Measurements from ENCODE around the gene PEF1.

PEF1 gene, protein sequence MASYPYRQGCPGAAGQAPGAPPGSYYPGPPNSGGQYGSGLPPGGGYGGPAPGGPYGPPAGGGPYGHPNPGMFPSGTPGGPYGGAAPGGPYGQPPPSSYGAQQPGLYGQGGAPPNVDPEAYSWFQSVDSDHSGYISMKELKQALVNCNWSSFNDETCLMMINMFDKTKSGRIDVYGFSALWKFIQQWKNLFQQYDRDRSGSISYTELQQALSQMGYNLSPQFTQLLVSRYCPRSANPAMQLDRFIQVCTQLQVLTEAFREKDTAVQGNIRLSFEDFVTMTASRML

DNA sequence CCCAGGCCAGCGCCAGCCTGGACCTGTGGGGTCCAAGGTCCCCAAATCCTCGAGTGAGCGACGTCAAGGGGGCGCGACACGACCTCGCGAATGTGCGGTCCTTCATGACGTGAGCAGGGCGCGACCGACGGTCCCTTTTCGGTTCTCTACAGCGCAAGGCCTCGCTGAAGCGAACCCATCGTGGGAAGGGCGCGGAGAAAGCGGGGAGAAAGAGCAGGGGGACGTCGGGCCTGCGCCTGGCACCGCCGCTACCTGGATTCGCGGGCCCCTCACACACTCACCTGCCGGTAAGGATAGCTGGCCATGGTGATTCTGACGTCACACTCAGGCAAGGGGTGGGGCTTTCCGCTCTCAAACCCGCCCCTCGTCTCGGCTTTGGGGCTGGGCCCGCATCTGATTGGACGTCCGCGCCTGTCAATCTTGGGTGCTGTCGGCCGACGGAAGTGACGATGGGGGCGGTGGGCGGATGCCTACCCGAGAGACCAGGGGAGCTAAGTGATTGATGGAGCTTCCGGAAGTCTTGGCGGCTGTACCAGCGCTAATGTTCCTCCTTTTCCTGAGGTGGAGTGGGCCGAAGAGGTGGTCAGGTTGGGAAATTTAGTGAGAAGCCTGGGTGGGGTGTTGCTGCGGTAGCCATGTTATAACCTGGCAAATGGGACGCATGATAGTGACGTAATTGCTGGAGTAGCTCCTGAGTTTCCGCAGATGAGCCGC, at the start of gene PEF1:
PEF1 (minus strand) TSS at position 317 of the 714 bp plus-strand sequence; CDS start at position 305, 12 bp downstream.
- peak; percentile 99 for DNase-seq

DNA sequence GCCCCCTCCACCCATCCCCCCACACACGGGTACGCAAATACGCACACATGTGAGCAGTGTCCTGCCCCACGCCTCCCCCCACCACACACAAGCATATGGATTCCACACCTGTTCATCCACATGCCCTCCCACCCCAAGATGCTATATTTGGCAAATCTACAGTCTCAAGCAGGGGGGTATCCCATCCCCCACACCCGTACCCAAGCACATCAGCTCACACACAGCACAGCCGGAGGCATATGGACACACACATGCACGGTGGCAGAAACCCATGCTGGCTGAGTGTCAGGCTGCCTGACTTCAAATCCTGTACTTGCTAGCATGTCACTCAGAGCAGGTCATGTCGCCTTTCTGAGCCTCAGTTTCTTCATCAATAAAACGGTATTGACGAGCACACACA, 48.6 kb upstream of the PEF1 start:
- no peak for DNase-seq

DNA sequence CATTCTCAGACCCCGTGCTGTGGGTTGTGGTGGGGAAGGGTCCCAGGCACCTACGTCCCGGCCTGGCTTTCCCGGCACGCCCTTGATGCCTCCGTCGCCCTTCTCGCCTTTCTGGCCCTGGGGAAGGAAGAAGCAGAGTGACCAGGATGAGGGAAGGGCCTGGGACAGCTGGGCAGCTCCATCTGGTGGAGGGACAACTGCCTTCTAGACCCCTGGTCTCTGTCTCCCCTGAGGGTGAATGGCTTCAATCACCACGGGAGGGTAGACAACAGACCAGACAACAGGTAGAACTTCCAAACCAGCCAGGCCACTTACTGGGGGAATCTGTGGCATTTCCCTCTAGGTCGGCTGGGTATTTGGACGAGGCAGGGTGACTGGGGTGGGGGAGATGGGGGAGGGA, 47.3 kb upstream of the PEF1 start:
- no peak for DNase-seq

DNA sequence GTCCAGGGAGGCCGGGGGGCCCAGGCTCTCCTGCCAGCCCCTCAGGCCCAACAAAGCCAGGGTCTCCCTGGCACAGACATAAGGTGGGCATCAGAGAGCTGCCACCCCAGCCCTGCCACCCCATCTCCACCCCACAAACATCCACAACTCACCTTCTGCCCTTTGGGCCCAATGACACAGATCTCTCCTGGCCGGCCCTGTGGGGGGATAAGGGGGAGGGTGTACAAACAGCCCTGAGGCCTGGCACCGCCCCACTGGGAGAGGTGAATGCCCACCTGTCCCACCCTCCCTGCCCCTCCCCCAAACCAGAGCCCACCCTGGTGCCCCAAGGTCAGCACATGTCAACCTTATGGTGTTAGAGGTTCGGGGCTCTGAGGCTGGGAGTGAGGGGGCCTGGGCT, 46.8 kb upstream of the PEF1 start:
- DNase-seq = no peak

DNA sequence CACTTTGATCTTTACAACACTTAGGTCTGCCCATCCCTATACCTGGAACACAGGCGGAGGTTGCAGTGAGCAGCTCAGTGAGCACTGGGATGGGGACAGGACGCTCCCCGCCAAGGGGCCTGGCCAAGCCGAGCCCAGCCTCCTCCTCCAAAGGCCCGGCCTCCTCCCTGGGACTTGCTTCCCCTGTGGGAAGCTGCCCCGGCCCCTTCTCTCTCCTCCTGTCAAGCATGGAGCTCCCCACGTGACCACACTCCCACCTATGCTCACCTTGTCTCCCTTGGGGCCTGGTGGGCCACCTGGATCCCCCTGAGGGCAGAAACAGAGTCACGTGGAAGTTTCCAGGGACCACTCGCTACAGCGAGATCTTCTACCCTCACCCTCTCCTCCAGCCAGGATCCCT, 46.2 kb upstream of the PEF1 start:
- DNase-seq = no peak

DNA sequence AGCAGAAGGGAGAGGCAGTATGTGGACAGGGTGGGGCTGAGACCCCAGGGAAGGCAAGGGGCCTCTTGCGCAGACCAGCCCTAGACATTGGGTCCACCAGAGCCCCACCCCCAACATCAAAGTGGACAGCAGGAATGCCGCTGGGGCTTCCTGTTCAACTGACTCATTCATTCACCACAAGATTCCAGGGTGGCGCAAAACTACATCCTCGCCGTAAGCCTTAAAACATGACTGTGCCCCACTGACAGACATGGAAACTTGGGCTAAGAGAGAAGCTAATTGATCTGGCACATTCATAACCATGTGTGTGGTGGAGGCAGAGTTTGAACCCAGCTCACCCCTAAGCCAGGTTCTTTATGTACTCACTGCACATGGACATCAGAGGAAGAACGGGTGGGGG, 45.2 kb upstream of the PEF1 start:
- DNase-seq = no peak

DNA sequence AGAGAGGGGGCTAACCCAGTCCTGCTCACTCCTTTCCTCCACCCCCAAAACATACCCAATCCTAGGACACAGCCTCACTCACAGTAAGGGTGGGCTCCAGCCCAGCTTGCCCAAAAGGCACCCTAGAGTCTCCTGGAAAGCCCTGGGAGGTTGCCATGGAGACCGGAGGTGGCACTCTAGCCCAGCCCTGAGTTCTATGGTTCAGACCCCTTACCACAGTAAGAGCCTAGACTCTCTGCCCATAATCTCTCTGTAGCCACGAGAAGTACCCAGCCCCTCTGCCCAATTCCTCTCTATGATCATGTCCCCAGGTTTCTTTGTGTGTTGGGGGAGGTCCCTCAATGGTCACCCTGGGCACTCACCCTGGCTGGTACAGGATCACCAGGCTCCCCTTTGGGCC, 44.7 kb upstream of the PEF1 start:
- no peak for DNase-seq

DNA sequence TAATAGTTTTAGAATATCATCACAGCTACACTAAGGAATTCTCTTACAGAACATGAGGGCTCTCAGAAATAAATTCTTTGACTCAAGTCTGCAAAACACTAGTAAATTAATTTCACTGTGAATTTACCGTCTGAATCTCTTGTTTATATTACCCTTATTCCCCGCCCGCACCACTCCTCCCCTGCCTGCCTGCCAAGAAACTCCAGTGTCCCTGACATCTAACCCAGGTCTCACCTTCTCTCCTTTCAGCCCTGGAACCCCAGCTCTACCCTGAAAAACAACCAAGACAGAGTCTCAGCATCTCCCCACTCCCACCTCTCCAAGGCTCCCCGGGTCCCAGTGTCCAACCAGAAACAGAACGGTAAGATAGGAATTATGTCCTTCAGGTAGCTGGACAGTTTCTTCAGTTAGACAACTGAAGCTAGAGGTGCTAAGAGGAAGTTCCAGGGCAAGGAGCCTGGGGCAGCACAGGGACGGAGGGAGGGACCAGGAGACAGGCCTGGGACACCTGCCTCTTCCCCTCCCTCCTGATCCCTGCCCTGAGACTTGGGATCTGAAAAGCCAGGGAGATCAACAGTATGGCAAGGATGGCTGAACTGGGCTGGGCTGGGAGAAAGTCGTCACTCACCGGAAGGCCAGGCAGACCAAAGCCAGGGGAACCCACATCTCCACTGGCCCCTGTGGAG, 43.7 kb upstream of the PEF1 start:
- no peak for DNase-seq

DNA sequence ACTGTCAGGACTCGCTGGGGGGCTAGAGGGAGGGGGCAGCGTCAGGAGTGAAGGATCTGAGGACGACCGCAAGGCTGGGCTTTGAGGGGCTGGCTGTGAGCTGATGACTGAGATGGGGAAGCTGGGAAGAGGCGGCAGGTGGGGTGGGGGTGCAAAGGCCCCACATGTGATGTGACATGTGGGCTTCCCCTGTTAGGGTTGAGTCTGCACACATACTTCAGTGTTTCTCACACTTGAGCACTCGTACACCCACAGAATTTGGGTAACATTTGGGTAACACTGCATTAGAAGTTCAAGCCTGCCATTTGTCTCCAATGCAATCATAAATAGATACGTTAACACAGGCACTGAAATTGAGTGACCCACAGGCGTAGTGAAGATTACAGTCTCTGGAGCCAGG, 42.9 kb upstream of the PEF1 start:
- no peak for DNase-seq

DNA sequence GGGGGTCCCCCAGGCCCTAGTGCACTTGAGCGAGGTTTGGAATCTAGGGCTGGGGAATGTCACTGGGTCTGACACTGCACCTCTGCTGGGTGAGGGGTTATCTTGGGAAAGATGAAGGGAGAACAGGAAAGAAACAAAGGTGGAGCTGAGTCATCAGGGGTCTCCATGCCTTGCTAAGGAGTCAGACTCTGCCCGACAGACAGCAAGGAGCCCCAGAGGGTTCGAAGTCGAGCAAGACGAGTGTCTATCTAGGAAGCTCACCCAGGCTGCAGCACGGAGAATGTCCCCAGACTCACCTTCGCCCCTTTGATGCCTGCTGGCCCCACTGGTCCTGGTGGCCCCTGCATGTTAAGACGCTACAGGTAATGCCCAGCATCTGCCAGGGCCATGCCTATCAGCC, 41.1 kb upstream of the PEF1 start:
- DNase-seq = no peak

DNA sequence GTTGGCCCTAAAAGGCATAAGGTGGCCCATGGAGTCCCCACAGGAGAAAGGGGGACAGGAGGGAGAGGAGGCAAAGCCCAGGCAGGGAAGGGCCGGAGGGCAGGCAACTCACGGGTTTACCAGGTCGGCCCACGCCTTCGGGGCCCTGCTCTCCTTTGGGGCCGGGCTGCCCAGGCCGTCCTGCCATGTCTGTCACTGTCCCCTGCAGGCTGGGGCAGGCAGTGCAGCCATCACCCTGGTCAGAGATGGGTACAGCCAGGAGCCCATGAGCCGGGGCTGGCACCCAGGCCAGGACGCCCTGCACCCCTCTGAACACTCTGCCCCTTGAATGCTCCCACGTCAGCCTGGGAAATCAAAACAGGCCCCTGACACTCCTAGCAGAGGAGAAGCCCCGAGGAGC, 39.3 kb upstream of the PEF1 start:
- no peak for DNase-seq

DNA sequence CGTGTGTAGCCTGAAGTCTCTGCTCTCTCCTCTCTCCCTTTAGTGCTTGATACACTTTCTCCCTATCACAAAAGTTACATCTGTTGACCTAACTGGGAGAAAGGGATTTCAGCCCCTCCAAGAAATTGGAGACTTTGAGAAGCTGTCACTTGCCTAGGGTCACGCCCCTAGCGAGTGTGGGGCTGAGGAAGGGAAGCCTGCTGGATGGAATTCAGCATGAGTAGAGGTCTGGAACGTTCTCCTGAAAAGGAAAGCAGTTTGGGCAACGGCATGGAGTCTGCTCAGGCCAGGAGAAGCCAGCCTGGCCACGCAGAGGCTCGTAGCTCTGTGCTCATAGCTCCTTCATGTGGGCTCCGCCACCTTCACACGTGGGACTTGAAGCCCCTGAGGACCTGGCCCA, 36.7 kb upstream of the PEF1 start:
- DNase-seq = no peak

DNA sequence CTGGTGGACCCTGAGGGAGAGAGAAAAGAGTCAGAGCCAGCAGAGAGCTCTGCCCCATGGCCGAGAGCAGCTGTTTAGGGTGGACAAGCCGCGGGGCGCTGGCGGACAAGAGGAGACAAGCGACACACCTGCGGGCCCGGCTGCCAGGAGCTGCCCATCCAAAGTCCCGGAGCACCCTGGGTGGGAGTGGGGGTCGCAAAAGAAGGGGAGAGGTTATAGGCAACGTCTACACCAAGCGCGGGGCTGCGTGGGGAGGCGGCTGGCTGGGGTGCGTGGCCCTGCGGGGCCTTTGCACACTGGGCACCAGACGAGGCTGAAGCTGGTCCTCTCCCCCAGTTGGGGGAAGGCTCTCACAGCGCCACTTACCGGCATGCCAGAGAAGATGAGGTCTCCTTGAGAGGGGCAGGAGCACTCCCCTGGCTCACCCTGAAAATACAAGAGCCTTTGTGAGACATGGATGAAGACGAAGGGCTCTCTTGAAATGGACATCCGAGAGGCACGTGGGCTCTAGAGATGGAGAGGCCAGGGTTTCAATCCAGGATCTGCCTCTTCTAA, 35.1 kb upstream of the PEF1 start:
- DNase-seq = no peak

DNA sequence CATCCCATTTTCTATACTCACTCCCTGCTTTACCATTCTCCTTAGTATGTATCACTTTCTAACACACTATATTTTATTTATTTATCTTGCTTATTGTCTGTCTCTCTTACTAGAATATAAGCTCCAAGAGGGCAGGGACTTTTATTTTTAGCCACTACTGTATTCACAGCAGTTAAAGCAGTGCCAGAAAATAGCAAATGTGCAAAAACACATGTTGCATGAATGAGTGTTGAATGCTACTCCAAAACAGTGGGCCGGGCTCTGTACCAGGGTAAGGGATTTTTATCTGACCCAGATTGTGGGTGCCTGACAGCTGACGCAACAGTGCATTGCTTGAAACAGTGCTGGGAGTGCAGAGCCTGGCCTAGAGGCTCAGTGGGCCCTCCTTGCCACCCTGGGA, 34.4 kb upstream of the PEF1 start:
- no peak for DNase-seq

DNA sequence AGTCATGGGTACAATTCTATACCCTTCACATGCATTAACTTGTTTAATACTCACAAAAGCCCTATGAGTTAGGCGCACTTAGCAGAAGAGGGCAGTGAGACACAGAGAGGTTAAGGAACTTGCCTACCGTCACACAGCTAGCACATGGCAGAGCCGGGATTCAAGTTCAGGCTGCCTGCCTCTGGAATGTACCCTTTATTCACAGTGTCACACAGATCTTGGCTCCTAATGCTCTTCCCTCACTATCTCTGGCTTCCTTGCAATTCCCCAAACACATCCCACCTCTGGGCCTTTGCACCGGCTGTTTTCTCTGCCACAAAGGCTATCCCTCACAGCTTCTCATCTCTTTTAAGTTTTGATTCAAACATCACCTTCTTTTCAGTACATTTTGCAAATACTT, 34.0 kb upstream of the PEF1 start:
- no peak for DNase-seq

DNA sequence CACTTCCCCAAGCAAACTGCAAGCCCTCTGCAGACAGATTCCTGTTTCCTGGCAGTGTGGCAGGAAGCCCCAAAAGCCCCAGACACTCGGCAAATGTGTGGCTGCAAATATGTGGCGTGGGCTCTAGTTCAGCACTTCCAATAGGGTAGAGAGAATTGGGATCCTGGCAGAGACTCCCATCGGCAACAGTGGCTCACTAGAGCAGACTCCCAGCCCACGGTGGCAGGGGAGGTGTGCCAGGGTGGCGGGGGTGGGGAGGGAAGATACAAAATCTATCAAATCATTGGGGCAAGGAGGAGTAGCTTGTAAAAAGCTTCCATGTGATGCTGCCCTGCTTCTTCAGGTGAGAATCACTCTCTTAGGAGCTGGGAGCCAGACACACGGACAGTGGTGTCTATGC, 33.3 kb upstream of the PEF1 start:
- no peak for DNase-seq

DNA sequence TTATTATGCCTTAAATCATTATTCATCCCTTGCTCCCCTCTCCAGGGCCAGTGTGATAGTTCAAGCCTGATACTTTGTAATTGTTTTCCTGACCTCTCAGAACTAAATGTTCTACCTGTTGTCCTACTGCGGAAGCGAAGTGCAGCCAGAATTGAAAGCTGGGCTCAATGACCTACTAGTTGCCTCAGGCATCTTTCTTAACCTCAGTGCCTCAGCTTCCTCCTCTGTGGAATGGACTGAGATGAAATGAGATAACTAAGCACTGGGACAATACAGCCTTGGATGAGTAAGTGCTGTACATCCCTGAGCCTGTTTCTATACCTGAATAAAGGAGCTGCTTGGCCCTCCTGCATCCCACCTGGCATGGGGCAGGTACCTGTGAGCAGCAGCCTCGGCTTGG, 32.7 kb upstream of the PEF1 start:
- no peak for DNase-seq

DNA sequence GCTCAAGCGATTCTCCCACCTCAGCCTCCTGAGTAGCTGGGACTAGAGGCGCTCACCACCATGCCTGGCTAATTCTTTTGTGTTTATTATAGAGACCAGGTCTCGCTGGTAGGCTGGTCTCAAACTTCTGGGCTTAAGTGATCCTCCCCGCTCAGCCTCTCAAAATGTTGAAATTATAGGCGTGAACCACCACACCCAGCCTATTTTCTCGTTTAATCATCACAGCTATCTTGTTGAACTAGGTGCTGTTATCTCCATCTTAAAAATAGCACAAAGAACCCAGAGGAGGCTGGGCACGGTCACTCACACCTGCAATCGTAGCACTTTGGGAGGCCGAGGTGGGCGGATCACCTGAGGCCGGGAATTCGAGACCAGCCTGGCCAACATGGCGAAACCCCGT, 31.1 kb upstream of the PEF1 start:
- no peak for DNase-seq

DNA sequence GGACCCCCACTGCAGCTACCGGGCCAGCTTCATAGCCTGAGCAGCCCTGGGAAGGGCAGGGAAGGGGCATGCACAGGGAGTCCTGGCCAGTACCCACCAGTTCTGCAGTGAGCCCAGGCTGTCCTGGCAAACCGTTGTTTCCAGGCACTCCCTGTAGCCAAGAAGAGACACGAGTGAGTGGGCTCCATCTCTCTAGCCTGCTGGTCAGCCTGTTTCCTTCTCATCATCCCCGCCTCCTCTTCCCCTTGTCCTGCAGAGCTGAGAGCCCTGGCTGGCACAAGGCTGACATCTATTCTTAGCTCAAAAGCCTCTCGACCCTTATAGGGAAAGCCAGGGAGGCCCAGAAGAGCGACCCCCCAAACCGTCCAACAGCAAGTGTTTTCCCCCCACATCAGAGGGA, 30.5 kb upstream of the PEF1 start:
- DNase-seq = no peak

DNA sequence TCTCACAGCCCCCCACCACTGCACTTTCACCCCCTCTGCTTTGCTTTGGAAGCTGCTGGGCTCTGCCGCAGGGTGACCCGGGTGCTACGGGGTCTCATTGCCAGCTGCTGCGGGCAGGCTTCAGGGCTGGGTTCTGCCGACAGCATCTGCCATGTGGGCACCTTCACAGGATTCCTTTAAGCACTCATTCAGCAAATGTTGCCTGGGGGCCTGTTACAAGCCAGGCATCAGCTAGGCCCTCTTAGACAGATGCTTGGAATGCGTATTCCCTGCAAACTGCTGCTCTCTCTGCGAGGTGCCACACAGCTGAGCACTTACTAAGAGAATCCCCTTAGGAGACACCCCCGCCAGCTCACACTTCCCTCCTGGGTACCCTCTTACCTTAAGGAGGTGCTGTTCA, 29.9 kb upstream of the PEF1 start:
- DNase-seq = no peak

DNA sequence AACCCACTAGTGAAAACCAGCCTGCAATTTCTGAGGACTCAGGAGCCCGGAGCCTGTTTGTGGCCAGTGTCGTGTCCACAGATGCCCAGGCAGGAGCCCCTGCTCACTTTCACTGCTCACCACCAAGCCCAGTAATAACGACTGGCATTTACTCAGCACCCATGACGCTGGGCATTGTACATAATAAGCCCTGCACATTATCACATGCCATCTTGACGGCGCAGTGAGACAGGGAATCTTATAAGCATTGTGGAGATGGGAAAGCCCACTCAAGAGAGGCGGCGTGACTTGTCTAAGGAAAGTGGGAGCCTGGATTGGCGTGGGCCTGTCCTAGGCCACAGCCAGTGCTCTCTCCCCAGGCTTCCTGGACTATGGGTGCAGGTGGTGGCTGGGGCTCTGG, 28.8 kb upstream of the PEF1 start:
- DNase-seq = no peak

DNA sequence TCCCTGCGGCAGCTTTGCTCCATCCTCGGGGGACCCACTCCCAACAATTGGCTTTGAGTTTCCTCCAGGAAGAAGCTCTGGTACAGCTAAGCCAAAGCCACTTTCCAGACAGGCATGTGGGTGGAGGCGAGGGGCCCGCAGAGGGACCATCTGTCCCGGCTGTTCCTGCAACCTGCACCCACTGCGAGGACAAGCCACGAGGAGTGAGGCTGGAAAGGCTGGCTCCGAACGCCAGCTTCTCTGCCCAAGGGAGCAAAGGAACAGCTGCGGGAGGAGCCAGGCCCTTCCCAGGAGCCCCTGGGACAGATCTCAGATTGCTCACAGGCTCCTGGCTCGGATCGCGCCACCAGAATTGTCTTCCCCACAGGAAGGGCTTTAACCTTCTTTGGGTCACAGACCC, 28.3 kb upstream of the PEF1 start:
- no peak for DNase-seq

DNA sequence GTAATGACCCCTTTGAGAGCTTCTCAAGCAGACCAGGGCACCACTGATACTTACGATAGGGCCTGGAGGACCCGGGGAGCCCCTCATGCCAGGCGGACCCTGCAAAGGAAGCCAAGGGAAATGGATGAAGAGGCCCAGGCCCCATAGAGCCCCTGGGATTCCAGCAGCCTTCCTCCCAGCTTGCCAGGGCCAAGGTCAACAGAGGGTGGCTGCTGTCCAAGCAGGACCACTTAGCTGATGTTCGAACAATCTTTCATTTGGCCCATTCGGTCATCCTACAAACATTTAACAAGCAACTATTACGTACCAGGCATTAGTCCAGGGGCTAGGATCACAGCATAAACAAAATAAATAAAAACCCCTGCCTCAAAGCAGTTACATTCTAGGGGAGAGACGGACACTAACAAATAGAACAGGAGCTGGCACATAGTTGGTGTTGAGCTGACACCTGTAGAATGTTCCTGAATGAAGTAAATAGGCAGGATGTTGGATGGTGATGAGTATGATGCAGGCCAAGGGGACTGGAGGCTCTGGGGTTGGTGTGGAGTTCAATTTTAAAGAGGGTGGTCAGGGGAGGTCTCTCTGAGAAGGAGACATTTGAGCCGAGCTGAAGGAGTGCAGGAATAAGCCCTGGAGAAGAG, 27.0 kb upstream of the PEF1 start:
- no peak for DNase-seq

DNA sequence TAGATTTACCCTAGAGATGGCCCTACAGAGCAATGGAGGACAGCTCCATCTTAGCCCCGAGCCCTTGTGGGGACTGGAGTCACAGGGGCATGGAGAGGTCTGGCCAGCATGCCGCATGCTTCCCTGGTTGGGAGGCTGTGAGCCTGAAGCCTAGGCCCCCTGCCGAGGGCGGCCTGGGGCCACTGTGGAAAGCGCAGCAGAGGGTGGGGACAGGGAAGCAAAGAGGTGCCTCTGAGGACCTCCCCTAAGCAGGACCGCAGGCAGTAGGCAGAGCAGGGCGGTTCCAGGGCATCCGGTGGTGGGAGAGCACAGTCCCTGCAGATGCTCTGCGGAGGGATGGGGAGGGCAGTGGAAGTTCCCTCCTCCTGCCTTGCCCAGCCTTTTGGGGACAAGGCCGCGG, 26.5 kb upstream of the PEF1 start:
- no peak for DNase-seq
